GM12878 (cell line): ENCODE data around the gene LASP1. TPM values are rescaled to one million over a fixed set of nuclear protein-coding genes. Genes with fewer than 3 reads are reported as not detected.

Experiments
- ATAC-seq: fragments of 200-7000 bp; cut with Tn5 transposase; 3 replicates; pipeline ENCODE4 v1.9.1; 2020; ENCODE audit warnings: mild to moderate bottlenecking, moderate library complexity
- BruUV-seq: library from RNA; stranded (reverse); fragments of 400-500 nt; replicated peaks from 2 replicates; lab custom pipeline; 2021; lab: Mats Ljungman, UMichigan
- CTCF ChIA-PET: fragments of 300-600 bp; sonication (Branson Sonifier 250); formaldehyde crosslinking; extraction: SDS; loops from one replicate; lab custom pipeline; 2021; ENCODE audit warnings: inconsistent platforms; lab: Yijun Ruan, JAX
- POLR2A ChIA-PET: fragments of 350-600 bp; formaldehyde crosslinking; extraction: SDS; loops from one replicate; lab custom pipeline; 2021; ENCODE audit warnings: inconsistent platforms; lab: Charles Lee
- RAD21 ChIA-PET: fragments of 300-600 bp; sonication (Branson Sonifier 250); formaldehyde crosslinking; loops from one replicate; lab custom pipeline; 2023; ENCODE audit warnings: antibody characterized with exemption; ENCODE audit not compliant: unreplicated experiment; lab: Charles Lee
- SMC1A ChIA-PET: fragments of 300-600 bp; sonication (Branson Sonifier 250); formaldehyde crosslinking; loops from one replicate; lab custom pipeline; 2023; ENCODE audit not compliant: unreplicated experiment, uncharacterized antibody; lab: Charles Lee
- DNase-seq: peaks from one replicate; pipeline ENCODE4 v3.0.0-alpha.2; 2011; ENCODE audit warnings: low read depth, low spot score
- FAIRE-seq: peaks from 3 replicates; lab custom pipeline; 2011; peaks lifted over from hg19 to GRCh38; lab: Jason Lieb, UNC
- H2AFZ ChIP-seq: 2 replicates; pipeline ENCODE4 v1.6.0; 2011; ENCODE audit warnings: low read depth, low read length, control low read depth; ENCODE audit not compliant: control insufficient read depth
- H3K27ac ChIP-seq: 2 replicates; pipeline ENCODE4 v1.5.1; 2011; ENCODE audit warnings: control low read depth; ENCODE audit not compliant: control insufficient read depth, insufficient read depth
- H3K27me3 ChIP-seq, 2 experiments: replicated peaks in 1 of 2; 2 replicates each; pipeline versions ENCODE4 v1.6.0 to v1.6.1; 2011; ENCODE audit warnings: low read length in 1 of 2; ENCODE audit not compliant: control insufficient read depth in 2 of 2, insufficient read depth in 2 of 2
- H3K36me3 ChIP-seq, 2 experiments: 2 replicates each; pipeline ENCODE4 v1.5.1; 2011; ENCODE audit warnings: low read length in 1 of 2; ENCODE audit not compliant: control insufficient read depth in 2 of 2, insufficient read depth in 2 of 2
- H3K4me1 ChIP-seq: 2 replicates; pipeline ENCODE4 v1.6.1; 2011; ENCODE audit warnings: mild to moderate bottlenecking, low read length, moderate library complexity, mixed read lengths; ENCODE audit not compliant: control insufficient read depth, insufficient read depth
- H3K4me2 ChIP-seq: 2 replicates; pipeline ENCODE4 v1.6.0; 2011; ENCODE audit warnings: control low read depth; ENCODE audit not compliant: control insufficient read depth, insufficient read depth
- H3K4me3 ChIP-seq: fragments of 200-600 bp; sonication (generic); 2 replicates; pipeline ENCODE4 v1.5.1; 2016
- H3K79me2 ChIP-seq: 2 replicates; pipeline ENCODE4 v1.6.0; 2011; ENCODE audit warnings: low read length; ENCODE audit not compliant: control insufficient read depth, insufficient read depth
- H3K9ac ChIP-seq: 2 replicates; pipeline ENCODE4 v1.8.0; 2011; ENCODE audit warnings: low read length, control low read depth, mixed read lengths; ENCODE audit not compliant: control insufficient read depth, insufficient read depth
- H3K9me3 ChIP-seq: replicated peaks from 3 replicates; pipeline ENCODE4 v1.5.1; 2011; ENCODE audit warnings: mild to moderate bottlenecking, low read length; ENCODE audit not compliant: control insufficient read depth, insufficient read depth
- H4K20me1 ChIP-seq: 2 replicates; pipeline ENCODE4 v1.6.0; 2011; ENCODE audit not compliant: control insufficient read depth, insufficient read depth
- CEBPB ChIP-seq, 2 experiments: fragments of 150-350 bp in 1 of 2; IDR thresholded peaks; 2 replicates each; pipeline ENCODE4 v1.6.1; 2012 to 2014; ENCODE audit warnings: low read depth in 2 of 2, low read length in 2 of 2, borderline replicate concordance in 1 of 2, inconsistent platforms in 1 of 2
- E2F4 ChIP-seq: IDR thresholded peaks from 2 replicates; pipeline ENCODE4 v1.6.1; 2012; ENCODE audit warnings: low read depth, low read length, improper control_type of control experiment
- ETV6 ChIP-seq, 2 experiments: fragments of 450-650 bp in 1 of 2; IDR thresholded peaks in 1 of 2; conservative IDR thresholded peaks in 1 of 2; 2 replicates each; pipeline ENCODE4 v1.6.1; 2014; ENCODE audit warnings: antibody characterized with exemption in 1 of 2, borderline replicate concordance in 1 of 2, low read depth in 1 of 2, mild to moderate bottlenecking in 1 of 2, moderate library complexity in 1 of 2
- EZH2 ChIP-seq: IDR thresholded peaks from 2 replicates; pipeline ENCODE4 v1.6.1; 2012; ENCODE audit warnings: low read depth, mild to moderate bottlenecking, control low read depth, inconsistent platforms, low read length, borderline replicate concordance; ENCODE audit not compliant: control insufficient read depth
- MAX ChIP-seq: IDR thresholded peaks from 2 replicates; pipeline ENCODE4 v1.6.1; 2012; ENCODE audit warnings: low read depth, low read length, improper control_type of control experiment
- NFYA ChIP-seq: IDR thresholded peaks from 2 replicates; pipeline ENCODE4 v1.6.1; 2011; ENCODE audit warnings: low read depth, mild to moderate bottlenecking, low read length, improper control_type of control experiment, borderline replicate concordance
- NR2C2 ChIP-seq: IDR thresholded peaks from 2 replicates; pipeline ENCODE4 v1.6.1; 2011; ENCODE audit warnings: borderline replicate concordance, low read depth; ENCODE audit not compliant: control insufficient read depth, insufficient read length
- NRF1 ChIP-seq: conservative IDR thresholded peaks from 2 replicates; pipeline ENCODE4 v1.6.1; 2011; ENCODE audit warnings: mild to moderate bottlenecking, low read depth, low read length, improper control_type of control experiment
- SIX5 ChIP-seq: IDR thresholded peaks from 2 replicates; pipeline ENCODE4 v1.6.1; 2011; ENCODE audit warnings: mild to moderate bottlenecking, low read depth, low read length, moderate library complexity; ENCODE audit not compliant: severe bottlenecking
- SRF ChIP-seq, 2 experiments: IDR thresholded peaks; 2 replicates each; pipeline ENCODE4 v1.6.1; 2011; ENCODE audit warnings: low read depth in 2 of 2, low read length in 2 of 2, mild to moderate bottlenecking in 1 of 2, moderate library complexity in 1 of 2
- TBL1XR1 ChIP-seq: IDR thresholded peaks from 2 replicates; pipeline ENCODE4 v1.6.1; 2012; ENCODE audit warnings: low read depth, low read length, improper control_type of control experiment
- ZNF24 ChIP-seq: fragments of 450-650 bp; IDR thresholded peaks from 2 replicates; pipeline ENCODE4 v1.6.1; 2017; ENCODE audit warnings: antibody characterized with exemption, mild to moderate bottlenecking
- ZNF592 ChIP-seq: fragments of 450-650 bp; IDR thresholded peaks from 2 replicates; pipeline ENCODE4 v1.6.1; 2017; ENCODE audit warnings: mild to moderate bottlenecking, moderate library complexity
- in situ Hi-C: fragments of 300-500 bp; cut with MboI; formaldehyde crosslinking; loops from 9 replicates; pipeline ENCODE4 v1.14.3; 2018; ENCODE audit warnings: mixed read lengths
- intact Hi-C: fragments of 100-400 bp; cut with micrococcal nuclease; formaldehyde crosslinking; loops from one replicate; pipeline ENCODE4 v1.14.2; 2022; ENCODE audit not compliant: unreplicated experiment
- polyA plus RNA-seq, 11 experiments: library from polyadenylated mRNA; depleted of rRNA in 4 of 11; unstranded in 6 of 11; stranded (reverse) in 5 of 11; fragments of >200 nt; fragmentation: Nextera tagmentation in 4 of 11; fragmentation: Illumina TruSeq in 1 of 11; extraction: Ambion mirVana in 4 of 11; extraction: Trizol in 1 of 11; gene quantifications; 1 replicate in 1 of 11; 2 replicates in 10 of 11; pipeline versions ENCODE4 v1.2.1 to v1.2.3, GENCODE V29; 2011 to 2016; ENCODE audit warnings: inconsistent platforms in 2 of 11, missing spikeins in 2 of 11, low read depth in 1 of 11
- total RNA-seq, 4 experiments: library from RNA; depleted of rRNA in 3 of 4; stranded (reverse); fragments of >200 nt in 3 of 4; fragmentation: Illumina TruSeq in 1 of 4; extraction: Trizol in 1 of 4; gene quantifications; 2 replicates each; pipeline versions ENCODE4 v1.2.1 to v1.2.3, GENCODE V29; 2013 to 2021

LASP1 gene
- total and polyA plus RNA-seq, 10 of the 15 experiments (the other 5 are each of a cell fraction or from before 2014, with no cell fraction given), result 21.0 to 114 (median 59.3) TPM

DNA sequence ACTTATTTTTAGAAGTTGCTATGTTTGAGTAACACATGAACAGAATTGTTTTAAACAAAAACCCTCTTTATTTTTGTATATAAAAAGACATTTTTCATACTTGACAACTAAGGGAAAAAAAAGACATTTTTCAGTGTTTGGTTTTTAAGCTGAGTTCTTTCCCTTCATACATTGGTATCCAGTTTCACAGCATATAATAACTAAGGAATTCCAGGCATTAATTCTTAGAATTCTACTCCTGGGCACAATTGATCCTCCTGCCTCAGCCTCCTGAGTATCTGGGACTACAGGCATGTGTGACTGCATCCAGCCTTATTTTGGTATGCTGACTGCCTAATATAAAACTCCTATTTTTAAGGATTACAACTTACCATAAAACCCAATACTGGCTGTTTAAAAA is 88.9 kb downstream of the LASP1 start:
- Histone ChIP-seq H3K27me3 (no peaks in the 10 kb centered on the region), H4K20me1 (no peaks in the 10 kb centered on the region), H3K9ac (no peak overlapping the region), H3K4me3 (no peak overlapping the region), H3K27ac (no peak overlapping the region), H2AFZ (no peak overlapping the region), H3K9me3 (no peaks in the 10 kb centered on the region), H3K4me1 (no peaks in the 10 kb centered on the region), H3K79me2 (no peaks in the 10 kb centered on the region), H3K36me3 (no peaks in the 10 kb centered on the region), H3K4me2 (no peak overlapping the region)
- in situ Hi-C loops (no loop called here), intact Hi-C loops (no loop called here)
- DNase-seq (no peak), FAIRE-seq (no peak), ATAC-seq (no peak)
- ChIA-PET SMC1A (interaction anchor here (0.8 kb wide), 1 partner anchor 10 kb away, joined by 3 read pairs; no protein-coding TSS in a partner anchor), CTCF (interaction anchor here (0.7 to 1.1 kb wide), 2 partner anchors 24 to 273 kb away, joined by 3 to 5 read pairs; no protein-coding TSS in a partner anchor), RAD21 (no interaction called here), POLR2A (interaction anchor here (0.6 kb wide), 1 partner anchor 114 kb away, joined by 7 read pairs; no protein-coding TSS in a partner anchor)
- TF ChIP-seq MAX, result no peak
- no peak for TF ChIP-seq ZNF24
- TF ChIP-seq CEBPB (IDR thresholded peaks at IDR 0.05; ENCODE audit: borderline replicate concordance in 1 of 2, low read depth in 2 of 2, low read length in 2 of 2), result no peak
- TF ChIP-seq SRF (IDR thresholded peaks at IDR 0.05; ENCODE audit: low read depth in 2 of 2, low read length in 2 of 2), result no peak
- no peak for TF ChIP-seq E2F4
- TF ChIP-seq ZNF592, result no peak
- no peak for TF ChIP-seq TBL1XR1
- no peak for TF ChIP-seq ETV6 (conservative IDR thresholded peaks at IDR 0.05 in 1 of 2, IDR thresholded peaks at IDR 0.05 in 1 of 2; ENCODE audit: borderline replicate concordance in 1 of 2, low read depth in 1 of 2)
- TF ChIP-seq EZH2, result no peak
- TF ChIP-seq NR2C2, result no peak
- no peak for TF ChIP-seq NRF1
- no peak for TF ChIP-seq SIX5
- TF ChIP-seq NFYA, result no peak
- no TSS peak for BruUV-seq
